ENCODE results near the gene TNFSF13B. TPM values are rescaled to one million over a fixed set of nuclear protein-coding genes. Genes with fewer than 3 reads are reported as not detected.

The TNFSF13B gene
- total and polyA plus RNA-seq, 2 donors (not counting 3 experiments of a cell fraction or from before 2014, with no cell fraction given): 0.18 to 1.2 TPM

DNA sequence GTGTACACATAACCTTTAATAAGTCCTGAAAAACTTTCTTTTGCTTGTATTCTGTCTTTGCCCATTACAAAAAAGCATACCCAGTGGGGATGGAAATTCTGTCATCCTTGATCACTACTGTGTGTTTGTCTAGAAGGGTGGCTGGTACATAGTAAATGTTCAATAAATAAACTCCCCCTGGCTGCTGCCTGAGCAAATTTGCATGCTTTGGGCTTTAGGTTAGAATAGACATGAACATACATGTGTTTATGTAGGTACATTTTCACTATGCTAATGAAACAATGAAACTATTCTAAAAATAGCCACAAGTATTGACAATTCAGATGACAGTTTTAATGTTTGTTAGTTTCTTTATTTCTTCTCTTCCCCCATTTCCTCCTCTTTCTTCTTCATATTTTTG is 36.1 kb downstream of the TNFSF13B start:
- Histone ChIP-seq H3K4me2 (ENCODE audit: insufficient read depth, low read length) (no peak overlapping the region), H3K4me1 (ENCODE audit: control insufficient read depth, extremely low read depth, insufficient read depth, low read length) (no peaks in the 10 kb centered on the region), H3K36me3 (ENCODE audit: control insufficient read depth in 2 of 2, extremely low read depth in 1 of 2, insufficient read depth in 2 of 2, low read length in 2 of 2) (no peaks in the 10 kb centered on the region), H3K27ac (ENCODE audit: insufficient read depth, low read depth, low read length) (no peak overlapping the region), H3K4me3 (replicated peaks in 1 of 3; ENCODE audit: insufficient read depth in 1 of 3, low read depth in 1 of 3, low read length in 3 of 3) (no peak overlapping the region), H4K20me1 (replicated peaks; ENCODE audit: control insufficient read depth, extremely low read depth, insufficient read depth, low read length) (no peaks in the 10 kb centered on the region), H3K27me3 (ENCODE audit: control insufficient read depth in 2 of 2, insufficient read depth in 2 of 2, low read length in 2 of 2) (no peaks in the 10 kb centered on the region), H2AFZ (ENCODE audit: low read depth, low read length) (no peak overlapping the region), H3K9me1 (replicated peaks; ENCODE audit: control insufficient read depth, extremely low read depth, insufficient read depth, low read length) (no peaks in the 10 kb centered on the region), H3K9ac (replicated peaks; ENCODE audit: extremely low read depth, insufficient read depth, low read length) (no peak overlapping the region), H3K79me2 (ENCODE audit: control insufficient read depth, insufficient read depth, low read length) (no peaks in the 10 kb centered on the region), H3K9me3 (replicated peaks; ENCODE audit: control insufficient read depth, insufficient read depth, low read length) (no peaks in the 10 kb centered on the region)
- TF ChIP-seq, protein P1, sequence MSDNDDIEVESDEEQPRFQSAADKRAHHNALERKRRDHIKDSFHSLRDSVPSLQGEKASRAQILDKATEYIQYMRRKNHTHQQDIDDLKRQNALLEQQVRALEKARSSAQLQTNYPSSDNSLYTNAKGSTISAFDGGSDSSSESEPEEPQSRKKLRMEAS (IDR thresholded peaks at IDR 0.05; ENCODE audit: insufficient read depth, insufficient read length): no peak
- TF ChIP-seq FOS (IDR thresholded peaks at IDR 0.05; ENCODE audit: borderline replicate concordance, insufficient read depth, low read length) (no peak), EZH2 (IDR thresholded peaks at IDR 0.05; ENCODE audit: borderline replicate concordance, low read depth, low read length, severe bottlenecking) (no peak), POLR2AphosphoS5 (IDR thresholded peaks at IDR 0.05; ENCODE audit: insufficient read depth, low read depth, low read length) (no peak), POLR2A (IDR thresholded peaks at IDR 0.05; ENCODE audit: low read depth, low read length) (no peak), MYC (IDR thresholded peaks at IDR 0.05; ENCODE audit: low read depth, low read length) (no peak), JUN (IDR thresholded peaks at IDR 0.05; ENCODE audit: borderline replicate concordance, insufficient read depth, insufficient read length, low read depth) (no peak), GATA2 (IDR thresholded peaks at IDR 0.05; ENCODE audit: insufficient read depth, insufficient read length, low read depth, low read length) (no peak)
- TF ChIP-seq, protein P2, sequence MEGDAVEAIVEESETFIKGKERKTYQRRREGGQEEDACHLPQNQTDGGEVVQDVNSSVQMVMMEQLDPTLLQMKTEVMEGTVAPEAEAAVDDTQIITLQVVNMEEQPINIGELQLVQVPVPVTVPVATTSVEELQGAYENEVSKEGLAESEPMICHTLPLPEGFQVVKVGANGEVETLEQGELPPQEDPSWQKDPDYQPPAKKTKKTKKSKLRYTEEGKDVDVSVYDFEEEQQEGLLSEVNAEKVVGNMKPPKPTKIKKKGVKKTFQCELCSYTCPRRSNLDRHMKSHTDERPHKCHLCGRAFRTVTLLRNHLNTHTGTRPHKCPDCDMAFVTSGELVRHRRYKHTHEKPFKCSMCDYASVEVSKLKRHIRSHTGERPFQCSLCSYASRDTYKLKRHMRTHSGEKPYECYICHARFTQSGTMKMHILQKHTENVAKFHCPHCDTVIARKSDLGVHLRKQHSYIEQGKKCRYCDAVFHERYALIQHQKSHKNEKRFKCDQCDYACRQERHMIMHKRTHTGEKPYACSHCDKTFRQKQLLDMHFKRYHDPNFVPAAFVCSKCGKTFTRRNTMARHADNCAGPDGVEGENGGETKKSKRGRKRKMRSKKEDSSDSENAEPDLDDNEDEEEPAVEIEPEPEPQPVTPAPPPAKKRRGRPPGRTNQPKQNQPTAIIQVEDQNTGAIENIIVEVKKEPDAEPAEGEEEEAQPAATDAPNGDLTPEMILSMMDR (IDR thresholded peaks at IDR 0.05; ENCODE audit: extremely low read depth in 1 of 2, insufficient read depth in 1 of 2, low read depth in 1 of 2, low read length in 2 of 2): no peak
- ChIA-PET POLR2A (no interaction called here), CTCF (no interaction called here)
- intact Hi-C loops (cut with micrococcal nuclease): no loop called here
- dilution Hi-C loops (cut with MboI; ENCODE audit: extremely low pct_ligation_motif_present, low sequenced_read_pairs): no loop called here
- no TSS peak for BruUV-seq (replicated peaks)
- no peak for FAIRE-seq
- DNase-seq (ENCODE audit: low read depth, low spot score): no peak
